HG03432 (cell line): ENCODE results near the gene MIOS.
"Not testable (repeated sequence)": the region's sequence is repeated elsewhere in the genome, so short reads cannot be mapped to it uniquely, and the experiment has no call there.

ENCODE experiments used
- ATAC-seq: cut with Tn5 transposase; IDR thresholded peaks from one replicate; pipeline ENCODE4 v1.9.1; 2021; ENCODE audit warnings: mild to moderate bottlenecking, moderate library complexity; ENCODE audit not compliant: unreplicated experiment

The MIOS gene

GRCh38 chr7:7554021-7554432 is 12.7 kb upstream of the MIOS start:
- no peak for ATAC-seq

DNA sequence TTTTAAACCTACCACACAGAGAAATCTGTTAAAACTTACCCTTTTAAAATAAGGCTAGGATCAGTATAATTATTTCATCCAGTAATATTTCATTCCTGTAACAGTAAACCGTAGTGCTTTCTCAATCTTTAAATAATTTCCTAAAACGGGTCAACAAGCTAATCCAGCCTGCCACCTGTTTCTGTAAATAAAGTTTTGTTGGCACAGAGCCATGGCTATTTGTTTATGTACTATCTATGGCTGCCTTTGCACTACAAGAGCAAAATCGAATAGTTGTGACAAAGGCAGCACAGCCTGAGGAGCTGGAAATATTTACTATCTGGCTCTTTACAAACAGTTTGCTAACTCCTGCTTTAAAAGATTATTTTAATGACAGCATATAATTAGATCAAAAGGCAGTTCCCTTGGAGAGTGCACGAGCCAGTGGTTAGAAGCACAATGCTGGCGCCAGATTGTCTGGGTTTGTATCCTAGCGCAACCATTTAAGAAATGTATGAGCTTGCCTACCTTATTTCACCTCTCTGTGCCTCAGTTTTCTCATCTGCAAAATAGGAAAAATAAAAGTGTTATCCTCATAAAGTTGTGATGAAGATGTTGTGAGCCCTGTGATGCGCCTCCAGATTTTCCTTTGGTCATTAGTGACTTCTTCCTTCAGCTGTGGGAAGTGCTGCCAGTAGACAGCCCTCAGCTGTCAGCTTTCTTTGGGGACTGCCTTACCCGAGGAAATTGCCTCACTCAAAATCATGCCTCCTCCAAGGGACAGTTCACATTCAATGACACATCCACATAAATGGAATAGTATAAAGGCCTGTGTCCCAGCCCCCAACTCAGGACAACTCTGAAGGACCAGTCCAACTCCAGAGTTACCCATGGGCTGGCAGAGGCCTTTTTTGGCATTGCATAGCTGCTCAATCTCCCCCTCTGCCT is 11.8 kb upstream of the MIOS start:
- no peak for ATAC-seq

GRCh38 chr7:7556852-7557251 is 9.8 kb upstream of the MIOS start:
- ATAC-seq: no peak

GRCh38 chr7:7557252-7557651 is 9.4 kb upstream of the MIOS start:
- no peak for ATAC-seq

- not testable (repeated sequence) for ATAC-seq
These were observed 5.1 kb upstream of the MIOS start for GRCh38 chr7:7561591-7561990.

DNA sequence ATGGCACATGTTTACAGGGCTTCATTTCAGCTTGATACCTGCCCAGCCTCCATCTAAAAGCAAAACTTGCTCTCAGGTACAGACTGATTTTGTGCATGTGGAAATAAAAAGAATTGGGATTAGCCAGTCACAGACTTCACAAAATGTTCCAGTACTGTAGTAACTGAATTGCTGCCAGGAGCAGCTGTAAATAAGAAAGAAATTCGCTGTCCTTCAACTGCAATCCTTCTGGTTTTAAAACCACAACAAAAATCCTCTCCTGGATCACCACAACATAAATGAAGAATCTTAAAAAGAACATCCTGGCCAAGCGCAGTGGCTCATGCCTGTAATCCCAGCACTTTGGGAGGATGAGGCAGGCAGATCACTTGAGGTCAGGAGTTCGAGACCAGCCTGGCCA is 3.9 kb upstream of the MIOS start:
- ATAC-seq: no peak

- no peak for ATAC-seq
These were observed 3.4 kb upstream of the MIOS start for GRCh38 chr7:7563269-7563668.

- no peak for ATAC-seq
These were observed 2.9 kb upstream of the MIOS start for GRCh38 chr7:7563813-7564212.

DNA sequence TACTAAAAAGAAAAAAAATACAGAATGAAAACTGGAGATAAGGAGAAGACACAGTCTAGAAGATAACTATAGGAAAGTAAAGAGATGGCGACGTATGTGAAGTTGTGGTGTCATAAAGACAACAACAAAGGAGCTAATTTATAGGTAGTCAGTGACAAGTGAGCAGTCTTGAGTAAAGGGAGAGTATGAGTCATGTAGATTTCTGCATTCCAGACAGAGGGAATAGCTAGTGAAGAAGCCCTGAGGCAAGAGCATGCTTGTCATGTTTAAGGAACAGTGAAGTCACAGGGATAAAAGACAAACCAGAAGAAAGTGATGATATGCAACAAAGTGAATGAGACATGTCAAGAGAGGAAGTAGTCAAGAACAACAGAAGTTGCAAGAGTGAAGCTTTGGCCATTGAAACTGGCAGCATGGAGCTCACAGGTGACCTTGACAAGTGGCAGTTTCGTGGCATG is 2.3 kb upstream of the MIOS start:
- ATAC-seq: no peak

DNA sequence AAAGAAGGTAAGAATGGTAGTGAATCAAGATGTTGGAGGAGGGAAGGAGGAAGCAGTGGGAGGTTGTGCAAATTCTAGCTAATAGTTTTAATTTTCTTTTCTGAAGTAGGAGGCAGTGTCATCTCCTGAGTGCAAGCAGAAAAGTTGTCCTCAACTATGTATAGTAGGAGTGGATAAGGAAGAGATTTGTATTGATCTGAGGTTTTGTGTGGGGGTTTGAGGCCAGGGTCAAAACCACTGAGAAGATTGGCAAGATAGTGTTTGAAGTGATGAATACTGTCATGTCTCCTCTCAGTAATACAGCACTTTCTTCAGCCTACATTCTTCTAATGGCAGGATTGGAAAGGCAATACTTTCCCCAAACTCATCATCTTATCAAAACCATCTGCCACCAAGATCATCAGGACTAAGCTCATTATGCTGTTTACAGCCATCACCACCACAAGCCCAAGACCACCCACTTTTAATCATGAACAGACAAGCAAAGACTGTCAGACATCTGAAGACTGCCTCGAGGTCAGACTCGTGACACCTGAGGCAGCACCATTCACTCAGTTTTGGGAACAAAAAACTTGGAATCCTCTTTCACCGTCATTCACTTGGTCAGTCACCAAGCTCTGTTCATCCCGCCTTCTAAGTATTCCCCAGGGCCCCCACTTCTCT is 1.5 kb upstream of the MIOS start:
- ATAC-seq: no peak

DNA sequence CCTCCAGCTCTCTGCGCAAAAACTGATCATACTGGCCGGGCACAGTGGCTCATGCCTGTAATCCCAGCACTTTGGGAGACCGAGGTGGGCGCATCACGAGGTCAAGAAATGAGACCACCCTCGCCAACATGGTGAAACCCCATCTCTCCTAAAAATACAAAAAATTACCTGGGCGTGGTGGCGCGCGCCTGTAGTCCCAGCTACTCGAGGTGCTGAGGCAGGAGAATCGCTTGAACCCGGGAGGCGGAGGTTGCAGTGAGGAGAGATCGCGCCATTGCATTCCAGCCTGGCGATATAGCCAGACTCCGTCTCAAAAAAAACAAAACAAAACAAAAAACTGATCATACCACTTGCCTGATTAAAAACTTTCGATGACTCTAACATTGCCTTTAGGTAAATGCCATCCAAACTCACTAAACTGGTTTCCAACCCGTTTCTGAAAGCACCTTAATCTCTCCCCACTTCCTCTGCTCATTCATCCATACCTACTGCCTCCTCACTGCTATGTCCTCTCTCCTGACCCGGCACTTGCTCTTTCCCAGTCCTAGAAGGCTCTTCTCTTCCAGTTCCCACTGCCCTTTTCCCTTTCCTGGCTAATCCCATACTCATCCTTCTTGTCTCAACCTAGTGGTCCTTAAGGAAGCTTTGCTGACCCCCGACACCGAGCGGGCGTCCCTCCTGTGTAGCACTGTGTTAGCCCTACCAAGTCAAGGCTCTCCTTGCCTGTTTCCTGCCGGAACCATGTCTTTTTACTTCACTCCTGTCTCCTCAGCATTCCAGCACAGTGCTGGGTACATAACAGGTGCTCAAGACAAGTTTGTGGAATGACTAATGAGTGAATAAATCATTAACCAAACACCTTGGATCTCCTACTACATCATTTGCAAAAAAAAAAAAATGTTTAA is 686 bp upstream of the MIOS start:
- ATAC-seq: peak; percentile 31

GRCh38 chr7:7567898-7568531 is 1.3 kb downstream of the MIOS start:
- no peak for ATAC-seq

- no peak for ATAC-seq
These were observed 1.9 kb downstream of the MIOS start for GRCh38 chr7:7568553-7568952.

- ATAC-seq: peak; percentile 47
These were observed 2.4 kb downstream of the MIOS start for GRCh38 chr7:7569081-7569527.

DNA sequence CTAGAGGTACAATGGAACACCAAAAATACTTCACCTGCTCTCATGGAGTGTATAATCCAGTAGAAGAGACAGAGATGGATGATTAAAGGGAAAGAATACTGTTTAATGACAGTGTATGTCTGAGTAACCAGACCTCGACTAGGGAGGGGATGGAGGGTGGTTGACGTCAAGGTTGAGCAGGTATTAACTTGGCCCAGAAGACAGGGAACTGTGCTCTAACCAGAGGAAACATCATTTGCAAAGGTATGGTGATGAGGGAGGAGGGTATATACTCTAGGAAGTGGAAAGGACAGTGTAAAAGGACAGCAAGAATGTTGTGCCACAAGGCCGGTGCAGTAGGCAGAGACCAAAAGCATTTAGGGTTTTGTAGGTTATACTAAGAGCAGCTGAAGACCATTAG is 2.9 kb downstream of the MIOS start:
- peak; percentile 19 for ATAC-seq

GRCh38 chr7:7570584-7570983 is 3.9 kb downstream of the MIOS start:
- no peak for ATAC-seq

GRCh38 chr7:7573701-7574100 is 7.0 kb downstream of the MIOS start:
- ATAC-seq: no peak

GRCh38 chr7:7576344-7576743 is 9.7 kb downstream of the MIOS start:
- no peak for ATAC-seq

GRCh38 chr7:7577888-7578287 is 11.2 kb downstream of the MIOS start:
- ATAC-seq: peak; percentile 70

DNA sequence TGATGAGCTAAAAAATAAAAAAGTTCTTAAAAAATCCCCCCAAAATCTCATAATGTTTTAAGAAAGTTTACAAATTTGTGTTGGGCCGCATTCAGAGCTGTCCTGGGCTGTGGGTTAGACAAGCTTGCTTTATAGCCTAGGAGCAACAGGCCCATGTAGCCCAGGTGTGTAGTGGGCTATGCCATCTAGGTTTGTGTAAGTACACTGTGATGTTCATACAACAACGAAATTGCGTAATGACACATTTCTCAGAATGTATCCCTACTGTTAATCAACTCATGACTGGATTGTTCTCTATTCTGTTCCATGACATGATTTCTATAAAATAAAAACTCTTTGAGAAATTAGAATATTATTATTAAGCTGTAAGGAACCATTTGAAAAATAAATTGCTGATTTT is 13.0 kb downstream of the MIOS start:
- no peak for ATAC-seq
